SK-N-SH treated with all-trans-retinoic acid at 6 μM for 48 hours (cell line): ENCODE measurements around the gene TRAF7.

Source experiments
- ATAC-seq: fragments of 200-7000 bp; cut with Tn5 transposase; 3 replicates; pipeline ENCODE4 v1.9.1; 2020; ENCODE audit warnings: mild to moderate bottlenecking, moderate library complexity
- ARNTL ChIP-seq: fragments of 450-650 bp; formaldehyde crosslinking; IDR thresholded peaks from 2 replicates; pipeline ENCODE4 v1.5.0; 2020; ENCODE audit warnings: low read depth, mild to moderate bottlenecking, moderate library complexity, borderline replicate concordance
- BACH2 ChIP-seq: fragments of 250-450 bp; sonication (Bioruptor Pico); IDR thresholded peaks from 2 replicates; pipeline ENCODE4 v1.9.0; 2021; ENCODE audit warnings: mild to moderate bottlenecking, borderline replicate concordance
- CSDC2 ChIP-seq: fragments of 250-450 bp; sonication (Bioruptor Pico); IDR thresholded peaks from 2 replicates; pipeline ENCODE4 v1.5.0; 2020; ENCODE audit warnings: mild to moderate bottlenecking, moderate library complexity
- ESRRG ChIP-seq: fragments of 250-450 bp; sonication (Bioruptor Pico); IDR thresholded peaks from 2 replicates; pipeline ENCODE4 v1.6.1; 2021; ENCODE audit warnings: mild to moderate bottlenecking
- GLIS3 ChIP-seq: fragments of 250-450 bp; sonication (Bioruptor Pico); IDR thresholded peaks from 2 replicates; pipeline ENCODE4 v1.5.0; 2020; ENCODE audit warnings: mild to moderate bottlenecking, moderate library complexity
- ISL1 ChIP-seq: fragments of 250-450 bp; sonication (Bioruptor Pico); IDR thresholded peaks from 2 replicates; pipeline ENCODE4 v2.1.2; 2022; ENCODE audit warnings: mild to moderate bottlenecking, moderate library complexity
- OSR1 ChIP-seq: fragments of 250-450 bp; sonication (Bioruptor Pico); IDR thresholded peaks from 2 replicates; pipeline ENCODE4 v1.8.0; 2022; ENCODE audit warnings: moderate library complexity, mild to moderate bottlenecking, inconsistent platforms
- PPARA ChIP-seq: fragments of 250-450 bp; sonication (Bioruptor Pico); IDR thresholded peaks from 2 replicates; pipeline ENCODE4 v1.5.0; 2020; ENCODE audit warnings: mild to moderate bottlenecking, borderline replicate concordance
- RARB ChIP-seq: fragments of 250-450 bp; sonication (Bioruptor Pico); IDR thresholded peaks from 2 replicates; pipeline ENCODE4 v1.8.0; 2021; ENCODE audit warnings: mild to moderate bottlenecking, moderate library complexity
- SNAI2 ChIP-seq: fragments of 250-450 bp; sonication (Bioruptor Pico); IDR thresholded peaks from 2 replicates; pipeline ENCODE4 v1.5.0; 2020; ENCODE audit warnings: mild to moderate bottlenecking, moderate library complexity
- TCF4 ChIP-seq: fragments of 250-450 bp; sonication (Bioruptor Pico); IDR thresholded peaks from 2 replicates; pipeline ENCODE4 v1.8.0; 2021; ENCODE audit warnings: mild to moderate bottlenecking, moderate library complexity, borderline replicate concordance
- ZC3H10 ChIP-seq: fragments of 250-450 bp; sonication (Bioruptor Pico); IDR thresholded peaks from 2 replicates; pipeline ENCODE4 v1.5.1; 2021; ENCODE audit warnings: mild to moderate bottlenecking, moderate library complexity
- ZFP3 ChIP-seq: fragments of 250-450 bp; sonication (Bioruptor Pico); IDR thresholded peaks from 2 replicates; pipeline ENCODE4 v1.5.0; 2020; ENCODE audit warnings: mild to moderate bottlenecking, moderate library complexity
- ZFP30 ChIP-seq: fragments of 450-650 bp; formaldehyde crosslinking; IDR thresholded peaks from 2 replicates; pipeline ENCODE4 v1.5.0; 2022; ENCODE audit warnings: mild to moderate bottlenecking, moderate library complexity
- ZNF565 ChIP-seq: fragments of 450-650 bp; formaldehyde crosslinking; conservative IDR thresholded peaks from 2 replicates; pipeline ENCODE4 v1.5.0; 2020; ENCODE audit warnings: low read depth, mild to moderate bottlenecking, moderate library complexity
- ZNF8 ChIP-seq: fragments of 450-650 bp; formaldehyde crosslinking; IDR thresholded peaks from 2 replicates; pipeline ENCODE4 v1.5.0; 2020; ENCODE audit warnings: mild to moderate bottlenecking, moderate library complexity
- TF ChIP-seq, protein P1 (sequence below): fragments of 250-450 bp; sonication (Bioruptor Pico); IDR thresholded peaks from 2 replicates; pipeline ENCODE4 v1.5.0; 2020; ENCODE audit warnings: mild to moderate bottlenecking, moderate library complexity
- TF ChIP-seq, protein P2 (sequence below): fragments of 250-450 bp; sonication (Bioruptor Pico); IDR thresholded peaks from 2 replicates; pipeline ENCODE4 v1.5.1; 2020; ENCODE audit warnings: low read depth, mild to moderate bottlenecking, moderate library complexity
- TF ChIP-seq, protein P3 (sequence below): fragments of 250-450 bp; sonication (Bioruptor Pico); IDR thresholded peaks from 2 replicates; pipeline ENCODE4 v1.8.0; 2021; ENCODE audit warnings: low read depth, mild to moderate bottlenecking, moderate library complexity, borderline replicate concordance
- TF ChIP-seq, protein P4 (sequence below): fragments of 250-450 bp; sonication (Bioruptor Pico); IDR thresholded peaks from 2 replicates; pipeline ENCODE4 v1.5.1; 2021; ENCODE audit warnings: mild to moderate bottlenecking, moderate library complexity
- TF ChIP-seq, protein P5 (sequence below): fragments of 250-450 bp; sonication (Bioruptor Pico); IDR thresholded peaks from 2 replicates; pipeline ENCODE4 v1.8.0; 2020; ENCODE audit warnings: mild to moderate bottlenecking, moderate library complexity, borderline replicate concordance

TRAF7 gene

DNA sequence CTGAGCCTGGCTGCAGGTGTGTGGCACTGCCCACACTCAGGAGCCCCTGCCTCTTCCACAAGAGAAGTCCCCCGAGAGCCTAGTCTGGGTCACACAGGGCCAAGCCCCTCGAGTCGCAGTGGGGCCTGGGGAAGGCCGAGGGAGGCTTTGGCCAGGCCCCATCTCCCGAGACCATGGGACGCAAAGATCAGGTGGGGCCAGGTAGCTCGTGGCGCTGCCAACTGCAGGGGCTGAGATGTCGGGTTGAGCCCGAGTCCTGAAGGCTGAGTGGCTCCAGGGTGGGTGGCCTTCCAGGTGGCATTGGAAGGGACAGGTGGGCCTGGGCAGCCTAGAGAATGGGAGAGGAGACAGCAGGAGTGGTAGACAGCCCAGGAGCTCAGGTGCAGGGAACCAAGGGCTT, 6.3 kb downstream of the TRAF7 start:
- ATAC-seq, result no peak
- TF ChIP-seq ISL1 (CRISPR knock-in tag) (no peak), ZNF8 (CRISPR knock-in tag) (no peak), ESRRG (CRISPR knock-in tag) (no peak), OSR1 (CRISPR knock-in tag) (no peak), ZFP3 (CRISPR knock-in tag) (no peak)

DNA sequence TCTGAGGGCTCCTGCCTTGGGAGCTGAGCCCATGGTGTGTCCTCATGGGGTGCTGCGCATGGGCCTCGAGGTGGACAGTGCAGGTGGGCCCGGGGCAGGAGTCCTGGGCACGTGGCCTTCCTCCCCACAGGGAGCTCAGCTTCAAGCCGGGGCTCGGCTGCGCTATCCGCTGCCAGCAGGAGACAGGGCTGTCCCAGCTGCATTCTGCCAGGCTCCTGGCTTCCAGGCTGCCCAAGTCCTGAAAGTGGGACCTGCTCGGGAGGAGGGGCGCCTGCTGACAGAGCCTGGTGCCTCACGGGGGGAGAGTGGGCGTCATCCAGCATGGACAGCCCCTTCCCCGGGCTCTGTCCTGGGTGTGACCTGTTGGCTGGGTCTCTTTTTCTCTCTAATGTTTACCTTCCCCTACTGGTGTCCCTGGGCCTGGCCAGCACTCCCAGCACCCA, 7.1 kb downstream of the TRAF7 start:
- no peak for ATAC-seq
- TF ChIP-seq, protein P1, sequence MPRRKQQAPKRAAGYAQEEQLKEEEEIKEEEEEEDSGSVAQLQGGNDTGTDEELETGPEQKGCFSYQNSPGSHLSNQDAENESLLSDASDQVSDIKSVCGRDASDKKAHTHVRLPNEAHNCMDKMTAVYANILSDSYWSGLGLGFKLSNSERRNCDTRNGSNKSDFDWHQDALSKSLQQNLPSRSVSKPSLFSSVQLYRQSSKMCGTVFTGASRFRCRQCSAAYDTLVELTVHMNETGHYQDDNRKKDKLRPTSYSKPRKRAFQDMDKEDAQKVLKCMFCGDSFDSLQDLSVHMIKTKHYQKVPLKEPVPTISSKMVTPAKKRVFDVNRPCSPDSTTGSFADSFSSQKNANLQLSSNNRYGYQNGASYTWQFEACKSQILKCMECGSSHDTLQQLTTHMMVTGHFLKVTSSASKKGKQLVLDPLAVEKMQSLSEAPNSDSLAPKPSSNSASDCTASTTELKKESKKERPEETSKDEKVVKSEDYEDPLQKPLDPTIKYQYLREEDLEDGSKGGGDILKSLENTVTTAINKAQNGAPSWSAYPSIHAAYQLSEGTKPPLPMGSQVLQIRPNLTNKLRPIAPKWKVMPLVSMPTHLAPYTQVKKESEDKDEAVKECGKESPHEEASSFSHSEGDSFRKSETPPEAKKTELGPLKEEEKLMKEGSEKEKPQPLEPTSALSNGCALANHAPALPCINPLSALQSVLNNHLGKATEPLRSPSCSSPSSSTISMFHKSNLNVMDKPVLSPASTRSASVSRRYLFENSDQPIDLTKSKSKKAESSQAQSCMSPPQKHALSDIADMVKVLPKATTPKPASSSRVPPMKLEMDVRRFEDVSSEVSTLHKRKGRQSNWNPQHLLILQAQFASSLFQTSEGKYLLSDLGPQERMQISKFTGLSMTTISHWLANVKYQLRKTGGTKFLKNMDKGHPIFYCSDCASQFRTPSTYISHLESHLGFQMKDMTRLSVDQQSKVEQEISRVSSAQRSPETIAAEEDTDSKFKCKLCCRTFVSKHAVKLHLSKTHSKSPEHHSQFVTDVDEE (CRISPR knock-in tag), result no peak
- TF ChIP-seq, protein P2, sequence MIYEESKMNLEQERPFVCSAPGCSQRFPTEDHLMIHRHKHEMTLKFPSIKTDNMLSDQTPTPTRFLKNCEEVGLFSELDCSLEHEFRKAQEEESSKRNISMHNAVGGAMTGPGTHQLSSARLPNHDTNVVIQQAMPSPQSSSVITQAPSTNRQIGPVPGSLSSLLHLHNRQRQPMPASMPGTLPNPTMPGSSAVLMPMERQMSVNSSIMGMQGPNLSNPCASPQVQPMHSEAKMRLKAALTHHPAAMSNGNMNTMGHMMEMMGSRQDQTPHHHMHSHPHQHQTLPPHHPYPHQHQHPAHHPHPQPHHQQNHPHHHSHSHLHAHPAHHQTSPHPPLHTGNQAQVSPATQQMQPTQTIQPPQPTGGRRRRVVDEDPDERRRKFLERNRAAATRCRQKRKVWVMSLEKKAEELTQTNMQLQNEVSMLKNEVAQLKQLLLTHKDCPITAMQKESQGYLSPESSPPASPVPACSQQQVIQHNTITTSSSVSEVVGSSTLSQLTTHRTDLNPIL, result no peak
- TF ChIP-seq ISL1 (CRISPR knock-in tag), result no peak
- no peak for TF ChIP-seq ARNTL (CRISPR knock-in tag)
- no peak for TF ChIP-seq ZFP30 (CRISPR knock-in tag)
- TF ChIP-seq, protein P3, sequence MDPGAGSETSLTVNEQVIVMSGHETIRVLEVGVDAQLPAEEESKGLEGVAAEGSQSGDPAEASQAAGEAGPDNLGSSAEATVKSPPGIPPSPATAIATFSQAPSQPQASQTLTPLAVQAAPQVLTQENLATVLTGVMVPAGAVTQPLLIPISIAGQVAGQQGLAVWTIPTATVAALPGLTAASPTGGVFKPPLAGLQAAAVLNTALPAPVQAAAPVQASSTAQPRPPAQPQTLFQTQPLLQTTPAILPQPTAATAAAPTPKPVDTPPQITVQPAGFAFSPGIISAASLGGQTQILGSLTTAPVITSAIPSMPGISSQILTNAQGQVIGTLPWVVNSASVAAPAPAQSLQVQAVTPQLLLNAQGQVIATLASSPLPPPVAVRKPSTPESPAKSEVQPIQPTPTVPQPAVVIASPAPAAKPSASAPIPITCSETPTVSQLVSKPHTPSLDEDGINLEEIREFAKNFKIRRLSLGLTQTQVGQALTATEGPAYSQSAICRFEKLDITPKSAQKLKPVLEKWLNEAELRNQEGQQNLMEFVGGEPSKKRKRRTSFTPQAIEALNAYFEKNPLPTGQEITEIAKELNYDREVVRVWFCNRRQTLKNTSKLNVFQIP (CRISPR knock-in tag), result no peak
- TF ChIP-seq, protein P4, sequence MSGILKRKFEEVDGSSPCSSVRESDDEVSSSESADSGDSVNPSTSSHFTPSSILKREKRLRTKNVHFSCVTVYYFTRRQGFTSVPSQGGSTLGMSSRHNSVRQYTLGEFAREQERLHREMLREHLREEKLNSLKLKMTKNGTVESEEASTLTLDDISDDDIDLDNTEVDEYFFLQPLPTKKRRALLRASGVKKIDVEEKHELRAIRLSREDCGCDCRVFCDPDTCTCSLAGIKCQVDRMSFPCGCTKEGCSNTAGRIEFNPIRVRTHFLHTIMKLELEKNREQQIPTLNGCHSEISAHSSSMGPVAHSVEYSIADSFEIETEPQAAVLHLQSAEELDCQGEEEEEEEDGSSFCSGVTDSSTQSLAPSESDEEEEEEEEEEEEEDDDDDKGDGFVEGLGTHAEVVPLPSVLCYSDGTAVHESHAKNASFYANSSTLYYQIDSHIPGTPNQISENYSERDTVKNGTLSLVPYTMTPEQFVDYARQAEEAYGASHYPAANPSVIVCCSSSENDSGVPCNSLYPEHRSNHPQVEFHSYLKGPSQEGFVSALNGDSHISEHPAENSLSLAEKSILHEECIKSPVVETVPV (CRISPR knock-in tag), result no peak
- TF ChIP-seq PPARA (CRISPR knock-in tag), result no peak
- TF ChIP-seq OSR1 (CRISPR knock-in tag), result no peak

DNA sequence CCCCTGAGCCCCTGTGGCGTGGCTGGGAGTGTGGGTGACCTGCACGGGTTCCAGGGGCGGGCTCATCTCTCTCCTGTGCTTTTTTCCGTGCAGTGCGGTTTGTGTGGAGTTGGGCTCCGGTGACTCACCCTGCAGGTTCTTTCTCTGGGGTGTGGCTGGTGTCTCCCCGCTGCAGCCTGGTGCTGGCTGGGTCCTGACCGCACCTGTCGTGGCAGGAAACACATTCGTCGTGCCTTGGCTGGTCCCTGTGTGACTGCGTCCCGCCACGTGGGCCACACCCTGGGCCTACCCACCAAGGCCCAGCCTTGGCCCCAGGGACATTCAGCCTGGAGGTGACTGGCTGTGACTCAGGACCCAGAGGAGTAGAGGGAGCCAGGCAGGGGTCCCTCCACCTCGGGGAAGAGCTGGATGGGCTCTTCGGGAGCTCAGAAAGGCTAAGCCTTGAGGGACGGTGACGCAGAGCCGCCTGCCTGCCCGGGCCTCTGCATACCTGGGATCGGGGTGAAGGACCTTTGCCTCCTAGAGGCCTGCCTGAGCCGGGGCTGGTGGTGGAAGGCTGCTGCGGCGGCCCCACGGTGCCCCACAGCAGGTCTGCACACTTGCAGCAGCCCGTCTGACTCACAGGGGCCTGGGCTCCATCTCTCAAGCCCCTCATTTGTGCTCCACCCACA, 7.8 kb downstream of the TRAF7 start:
- TF ChIP-seq CSDC2 (no peak), ZNF8 (CRISPR knock-in tag) (no peak), ZFP3 (CRISPR knock-in tag) (no peak), ZFP30 (CRISPR knock-in tag) (no peak), SNAI2 (no peak), TCF4 (CRISPR knock-in tag) (no peak), ESRRG (CRISPR knock-in tag) (no peak), OSR1 (CRISPR knock-in tag) (no peak), GLIS3 (CRISPR knock-in tag) (no peak), BACH2 (CRISPR knock-in tag) (no peak), ZC3H10 (no peak), PPARA (CRISPR knock-in tag) (no peak), ZNF565 (CRISPR knock-in tag) (no peak), RARB (CRISPR knock-in tag) (no peak)
- TF ChIP-seq, protein P2, result no peak
- TF ChIP-seq, protein P4 (CRISPR knock-in tag), result no peak
- TF ChIP-seq, protein P5, sequence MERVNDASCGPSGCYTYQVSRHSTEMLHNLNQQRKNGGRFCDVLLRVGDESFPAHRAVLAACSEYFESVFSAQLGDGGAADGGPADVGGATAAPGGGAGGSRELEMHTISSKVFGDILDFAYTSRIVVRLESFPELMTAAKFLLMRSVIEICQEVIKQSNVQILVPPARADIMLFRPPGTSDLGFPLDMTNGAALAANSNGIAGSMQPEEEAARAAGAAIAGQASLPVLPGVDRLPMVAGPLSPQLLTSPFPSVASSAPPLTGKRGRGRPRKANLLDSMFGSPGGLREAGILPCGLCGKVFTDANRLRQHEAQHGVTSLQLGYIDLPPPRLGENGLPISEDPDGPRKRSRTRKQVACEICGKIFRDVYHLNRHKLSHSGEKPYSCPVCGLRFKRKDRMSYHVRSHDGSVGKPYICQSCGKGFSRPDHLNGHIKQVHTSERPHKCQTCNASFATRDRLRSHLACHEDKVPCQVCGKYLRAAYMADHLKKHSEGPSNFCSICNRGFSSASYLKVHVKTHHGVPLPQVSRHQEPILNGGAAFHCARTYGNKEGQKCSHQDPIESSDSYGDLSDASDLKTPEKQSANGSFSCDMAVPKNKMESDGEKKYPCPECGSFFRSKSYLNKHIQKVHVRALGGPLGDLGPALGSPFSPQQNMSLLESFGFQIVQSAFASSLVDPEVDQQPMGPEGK (CRISPR knock-in tag), result no peak
- TF ChIP-seq, protein P1 (CRISPR knock-in tag), result no peak
- no peak for ATAC-seq
